ENCODE data around the gene PPA1. TPM values are rescaled to one million over a fixed set of nuclear protein-coding genes. Genes with fewer than 3 reads are reported as not detected.

The PPA1 gene
- 100 to 1,000 TPM in 3 of 6 donors, 10 to 100 TPM in 3; 59.7 to 152 (median 97.0) TPM for polyA plus RNA-seq (ENCODE audit: low read depth in 6 of 6)

GRCh38 chr10:70233109-70233938, at the start of gene PPA1:
Gene PPA1, minus strand, starts transcription at chr10:70233429. Its CDS starts 102 bp downstream, at chr10:70233327.
- Mint-ChIP-seq H3K27me3 (peaks cover 0 to 3% (median 0%) of the 10 kb centered on the region in 3 donors), H3K9me3 (no peaks in the 10 kb centered on the region), H3K27ac (peak within 1 kb of the TSS; percentile 91 to 98 (median 96)), H3K4me3 (peak within 1 kb of the TSS; percentile 84 to 97 (median 94)), H3K36me3 (no peaks in the 10 kb centered on the region), H3K4me1 (peaks cover 9 to 18% (median 13%) of the 10 kb centered on the region in 3 donors)
- ATAC-seq (ENCODE audit: low read depth in 2 of 2) (peak; percentile 91 to 93), DNase-seq (peak; percentile 100)

- Mint-ChIP-seq H3K27me3 (peaks cover 43 to 67% (median 65%) of the 10 kb centered on the region in 3 donors), H3K36me3 (peaks cover 0 to 4% of the 10 kb centered on the region in 2 donors), H3K27ac (no peak overlapping the region)
These were observed 48.4 kb upstream of the PPA1 start for GRCh38 chr10:70281609-70282008.

DNA sequence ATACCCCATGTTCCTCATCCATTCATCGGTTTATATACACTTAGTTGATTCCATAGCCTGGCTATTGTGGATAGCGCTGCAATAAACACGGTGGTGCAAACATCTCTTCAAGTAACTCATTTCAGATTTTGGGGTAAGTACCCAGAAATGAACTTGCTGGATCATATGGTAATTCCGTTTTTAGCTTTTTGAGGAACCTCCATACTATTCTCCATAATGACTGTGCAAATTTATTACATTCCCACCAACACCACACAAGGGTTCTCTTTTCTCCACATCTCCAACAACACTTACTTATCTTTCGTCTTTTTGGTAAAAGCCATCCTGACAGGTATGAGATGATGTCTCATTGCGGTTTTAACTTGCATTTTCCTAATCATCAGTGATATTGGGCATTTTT, 46.9 kb upstream of the PPA1 start:
- ATAC-seq (ENCODE audit: low read depth in 2 of 2) (no peak), DNase-seq (no peak)
- Mint-ChIP-seq H3K27ac (no peak overlapping the region), H3K9me3 (peaks cover 0 to 13% (median 7%) of the 10 kb centered on the region in 7 donors), H3K4me1 (peaks cover 0 to 4% (median 4%) of the 10 kb centered on the region in 3 donors), H3K27me3 (peaks cover 30 to 52% (median 50%) of the 10 kb centered on the region in 3 donors), H3K36me3 (peaks cover 0 to 4% of the 10 kb centered on the region in 2 donors), H3K4me3 (no peak overlapping the region)

More at GRCh38 chr10:70281609-70282008, 48.4 kb upstream of the PPA1 start:
- peaks cover 0 to 11% (median 7%) of the 10 kb centered on the region in 7 donors for H3K9me3 Mint-ChIP-seq
- no peak for ATAC-seq (ENCODE audit: low read depth in 2 of 2)
- no peak for DNase-seq
- H3K4me1 Mint-ChIP-seq: peaks cover 0 to 4% (median 4%) of the 10 kb centered on the region in 3 donors
- no peak overlapping the region for H3K4me3 Mint-ChIP-seq

GRCh38 chr10:70277396-70278030, 44.3 kb upstream of the PPA1 start:
- Mint-ChIP-seq H3K36me3 (no peaks in the 10 kb centered on the region), H3K4me3 (no peak overlapping the region), H3K27me3 (peaks cover 15 to 26% (median 26%) of the 10 kb centered on the region in 3 donors), H3K27ac (peak overlapping the region in 1 of 6 donors; percentile 42), H3K4me1 (peaks cover 1 to 15% (median 2%) of the 10 kb centered on the region in 3 donors), H3K9me3 (peaks cover 0 to 7% (median 1%) of the 10 kb centered on the region in 7 donors)
- ATAC-seq (ENCODE audit: low read depth in 2 of 2) (no peak), DNase-seq (no peak)

DNA sequence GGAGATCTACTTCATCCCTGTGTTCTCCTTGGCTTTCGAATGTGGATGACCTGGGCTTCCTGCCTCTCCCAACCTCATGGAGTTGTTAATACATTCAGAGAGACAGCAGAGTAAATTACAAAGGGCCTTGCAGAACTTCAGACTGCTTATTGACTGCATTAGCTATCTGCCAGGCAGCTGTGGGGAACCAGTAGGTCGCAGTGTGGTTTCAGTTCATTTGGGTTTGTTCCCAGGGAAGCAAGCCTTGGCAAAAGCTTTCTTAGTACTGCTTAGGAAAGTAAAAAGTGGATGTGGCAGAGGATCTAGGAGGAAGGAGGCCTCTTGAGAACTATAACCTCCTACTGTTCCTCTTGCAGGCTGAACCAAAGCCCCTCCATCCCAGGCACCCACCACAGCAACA, 41.4 kb upstream of the PPA1 start:
- Mint-ChIP-seq H3K4me3 (no peak overlapping the region), H3K27ac (peak overlapping the region in 1 of 6 donors; percentile 15), H3K4me1 (peaks cover 4 to 25% (median 10%) of the 10 kb centered on the region in 3 donors), H3K27me3 (peaks cover 0 to 6% (median 4%) of the 10 kb centered on the region in 3 donors), H3K9me3 (peaks cover 0 to 6% (median 1%) of the 10 kb centered on the region in 7 donors), H3K36me3 (no peaks in the 10 kb centered on the region)
- DNase-seq (no peak), ATAC-seq (ENCODE audit: low read depth in 2 of 2) (no peak)

DNA sequence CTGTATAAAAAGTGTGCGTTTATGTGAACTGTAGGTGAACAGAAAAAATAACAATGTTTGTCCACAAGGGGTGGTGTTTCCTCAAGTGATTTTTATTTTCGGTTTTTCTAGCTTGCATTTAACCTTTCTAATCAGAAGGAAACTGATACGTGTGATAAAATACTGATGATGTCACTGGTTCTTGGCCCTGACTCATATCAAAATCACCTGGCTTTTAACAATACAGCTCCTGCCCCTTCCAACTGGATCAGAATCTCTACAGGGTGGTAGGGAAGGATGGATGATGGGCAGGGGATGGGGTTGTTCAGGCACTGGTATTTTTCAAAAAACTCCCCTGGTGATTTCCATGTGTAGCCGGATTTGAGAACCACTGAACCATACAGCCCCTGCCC, 39.7 kb upstream of the PPA1 start:
- DNase-seq: peak; percentile 17
- Mint-ChIP-seq H3K27me3 (peaks cover 0 to 8% (median 4%) of the 10 kb centered on the region in 3 donors), H3K4me1 (peaks cover 4 to 25% (median 10%) of the 10 kb centered on the region in 3 donors), H3K4me3 (peak overlapping the region in 6 of 8 donors; percentile 12 to 70 (median 41)), H3K9me3 (peaks cover 0 to 6% (median 1%) of the 10 kb centered on the region in 7 donors), H3K36me3 (no peaks in the 10 kb centered on the region), H3K27ac (peak overlapping the region in 1 of 6 donors; percentile 72)
- ATAC-seq (ENCODE audit: low read depth in 2 of 2): peak; percentile 86 to 90

GRCh38 chr10:70271996-70272924, 39.0 kb upstream of the PPA1 start:
- DNase-seq (no peak), ATAC-seq (ENCODE audit: low read depth in 2 of 2) (peak in 1 of 2 donors; percentile 6)
- Mint-ChIP-seq H3K36me3 (no peaks in the 10 kb centered on the region), H3K27ac (peak overlapping the region in 3 of 6 donors; percentile 67 to 80 (median 72)), H3K27me3 (peaks cover 4 to 8% (median 8%) of the 10 kb centered on the region in 3 donors), H3K4me3 (peak overlapping the region in 4 of 8 donors; percentile 20 to 67 (median 56)), H3K9me3 (peaks cover 0 to 6% (median 1%) of the 10 kb centered on the region in 7 donors), H3K4me1 (peaks cover 4 to 25% (median 10%) of the 10 kb centered on the region in 3 donors)

- Mint-ChIP-seq H3K36me3 (no peaks in the 10 kb centered on the region), H3K9me3 (peaks cover 0 to 4% (median 1%) of the 10 kb centered on the region in 7 donors), H3K4me1 (peaks cover 4 to 25% (median 10%) of the 10 kb centered on the region in 3 donors), H3K27ac (no peak overlapping the region), H3K4me3 (no peak overlapping the region), H3K27me3 (peaks cover 9 to 18% (median 14%) of the 10 kb centered on the region in 3 donors)
- DNase-seq (no peak), ATAC-seq (ENCODE audit: low read depth in 2 of 2) (no peak)
These were observed 37.7 kb upstream of the PPA1 start for GRCh38 chr10:70270952-70271351.

GRCh38 chr10:70269741-70270140, 36.5 kb upstream of the PPA1 start:
- ATAC-seq (ENCODE audit: low read depth in 2 of 2): no peak
- H3K4me1 Mint-ChIP-seq: peaks cover 4 to 25% (median 10%) of the 10 kb centered on the region in 3 donors
- peak overlapping the region in 1 of 6 donors; percentile 0 for H3K27ac Mint-ChIP-seq
- H3K27me3 Mint-ChIP-seq: peaks cover 19 to 26% (median 21%) of the 10 kb centered on the region in 3 donors
- H3K4me3 Mint-ChIP-seq: no peak overlapping the region
- H3K9me3 Mint-ChIP-seq: peaks cover 0 to 2% (median 0%) of the 10 kb centered on the region in 7 donors
- H3K36me3 Mint-ChIP-seq: no peaks in the 10 kb centered on the region
- no peak for DNase-seq

- no peaks in the 10 kb centered on the region for H3K9me3 Mint-ChIP-seq
- peaks cover 23 to 35% (median 28%) of the 10 kb centered on the region in 3 donors for H3K27me3 Mint-ChIP-seq
- no peak overlapping the region for H3K27ac Mint-ChIP-seq
- DNase-seq (no peak), ATAC-seq (ENCODE audit: low read depth in 2 of 2) (no peak)
- no peaks in the 10 kb centered on the region for H3K36me3 Mint-ChIP-seq
- no peak overlapping the region for H3K4me3 Mint-ChIP-seq
- H3K4me1 Mint-ChIP-seq: peaks cover 4 to 19% (median 10%) of the 10 kb centered on the region in 3 donors
These were observed 35.1 kb upstream of the PPA1 start for GRCh38 chr10:70268376-70268775.

DNA sequence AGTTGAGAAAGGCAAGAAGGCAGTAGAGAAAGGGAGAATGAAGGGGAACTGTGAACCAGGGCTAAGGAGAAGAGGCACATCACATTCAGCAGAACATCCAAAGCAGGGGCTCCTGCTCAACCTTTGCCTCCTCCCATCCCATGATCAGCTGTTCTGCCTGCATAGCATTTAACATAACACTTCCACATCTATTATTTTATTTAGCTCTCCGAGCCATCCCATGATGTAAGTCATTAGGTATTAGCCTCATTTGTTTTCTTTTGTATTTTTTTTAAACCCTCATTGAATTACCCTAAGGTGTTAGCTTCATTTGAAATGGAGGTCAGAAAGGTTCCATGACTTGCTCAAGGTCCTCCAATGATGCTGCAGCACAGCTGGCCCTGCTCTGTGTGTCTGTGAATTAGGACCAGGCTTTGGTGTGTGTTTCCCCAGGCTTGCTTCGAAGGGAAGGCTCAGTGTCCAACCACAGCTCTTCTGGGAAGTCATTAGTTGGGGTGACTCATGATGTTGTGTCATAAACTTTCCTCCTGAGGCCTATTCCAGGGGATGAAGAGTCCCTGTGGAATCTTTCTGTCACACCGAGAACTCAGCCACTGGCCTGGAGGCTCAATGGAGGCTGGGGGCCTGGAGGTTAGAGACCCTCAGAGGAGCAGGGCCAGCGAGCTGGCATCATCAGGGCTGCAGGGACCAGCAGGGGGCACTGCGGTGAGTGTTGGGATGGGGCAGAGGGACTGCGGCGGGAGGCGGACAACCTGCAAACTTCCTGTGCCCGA, 34.1 kb upstream of the PPA1 start:
- Mint-ChIP-seq H3K9me3 (peaks cover 0 to 5% (median 0%) of the 10 kb centered on the region in 7 donors), H3K27me3 (peaks cover 19 to 37% (median 35%) of the 10 kb centered on the region in 3 donors), H3K27ac (peak overlapping the region in 2 of 6 donors; percentile 49 to 54), H3K4me3 (no peak overlapping the region), H3K36me3 (peaks cover 0 to 4% of the 10 kb centered on the region in 2 donors), H3K4me1 (peaks cover under 1 to 8% (median 6%) of the 10 kb centered on the region in 3 donors)
- ATAC-seq (ENCODE audit: low read depth in 2 of 2): no peak
- DNase-seq: no peak

DNA sequence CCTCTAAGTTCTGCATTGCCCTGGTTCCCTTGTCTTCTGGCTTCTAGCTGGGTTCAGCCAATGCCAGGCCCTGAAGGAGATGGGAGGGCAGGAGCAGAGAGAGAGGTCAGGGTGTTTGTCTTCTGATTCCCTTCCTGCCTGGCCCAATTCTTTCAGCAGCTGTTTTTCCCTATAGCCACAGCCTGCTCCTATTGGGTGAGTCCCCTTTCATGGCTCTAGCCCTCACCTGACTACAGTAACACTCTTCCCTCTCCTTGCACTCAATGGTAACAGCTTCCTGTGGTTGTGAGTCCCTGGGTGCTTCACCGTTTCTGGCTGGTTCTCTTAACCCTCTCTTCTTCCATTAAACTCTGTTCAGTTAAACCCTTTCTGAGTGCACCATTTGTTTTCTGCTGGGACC, 33.5 kb upstream of the PPA1 start:
- no peak for DNase-seq
- peaks cover 2 to 11% of the 10 kb centered on the region in 2 donors for H3K36me3 Mint-ChIP-seq
- H3K4me1 Mint-ChIP-seq: peaks cover 0 to 3% (median under 1%) of the 10 kb centered on the region in 3 donors
- no peak overlapping the region for H3K4me3 Mint-ChIP-seq
- no peak for ATAC-seq (ENCODE audit: low read depth in 2 of 2)
- peak overlapping the region in 2 of 6 donors; percentile 23 to 60 for H3K27ac Mint-ChIP-seq
- H3K9me3 Mint-ChIP-seq: peaks cover 0 to 8% (median 2%) of the 10 kb centered on the region in 7 donors
- H3K27me3 Mint-ChIP-seq: peaks cover 19 to 41% (median 41%) of the 10 kb centered on the region in 3 donors

Measured in naive B cell (primary cell).